Kidney glomerular epithelial cell (primary cell): ENCODE results near the gene ARFGEF2.
"Not testable (repeated sequence)": the region's sequence is repeated elsewhere in the genome, so short reads cannot be mapped to it uniquely, and the experiment has no call there.

Experiments used
- DNase-seq: peaks from one replicate; lab custom pipeline; 2025; lab: John Stamatoyannopoulos, UW

ARFGEF2 gene

GRCh38 chr20:48999890-49000870, 78.7 kb downstream of the ARFGEF2 start:
- DNase-seq, result no peak

DNA sequence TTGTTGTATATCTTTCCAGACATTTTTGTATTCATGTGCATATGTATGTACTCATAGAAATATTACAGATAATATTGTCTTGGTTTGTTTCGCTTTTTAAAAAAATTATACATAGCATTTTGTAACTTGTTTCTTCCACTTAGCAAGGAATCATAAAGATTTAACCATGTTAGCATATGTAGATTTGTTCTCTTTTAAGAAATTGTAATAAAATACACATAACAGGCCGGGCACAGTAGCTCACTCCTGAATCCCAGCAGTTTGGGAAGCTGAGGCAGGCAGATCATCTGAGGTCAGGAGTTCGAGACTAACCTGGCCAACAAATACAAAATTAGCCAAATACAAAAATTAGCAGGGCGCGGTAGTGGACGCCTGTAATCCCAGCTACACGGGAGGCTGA, 80.2 kb downstream of the ARFGEF2 start:
- no peak for DNase-seq

DNA sequence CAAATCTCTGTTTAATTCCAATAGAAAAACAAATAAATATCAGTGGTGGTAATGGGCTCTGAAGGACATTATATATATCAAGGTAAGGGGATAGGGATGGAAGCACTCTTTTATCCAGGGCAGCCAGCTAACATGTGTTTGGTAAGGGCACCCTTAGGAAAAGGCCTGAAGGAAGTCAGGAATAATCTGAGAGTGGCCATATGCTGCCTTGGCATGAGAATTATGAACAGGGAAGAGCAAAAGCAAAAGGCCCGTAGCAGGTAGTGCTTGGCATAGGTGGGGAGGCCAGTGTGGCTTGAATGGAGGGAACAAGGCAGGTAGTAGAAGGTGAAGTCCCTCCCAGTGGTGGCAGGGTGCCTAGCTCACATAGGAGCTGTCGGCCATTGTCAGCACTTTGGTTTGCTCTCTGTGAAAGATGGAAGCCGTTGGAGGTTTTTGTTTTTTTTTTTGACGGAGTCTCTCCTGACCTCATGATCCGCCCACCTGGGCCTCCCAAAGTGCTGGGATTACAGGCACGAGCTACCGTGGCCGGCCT, 85.0 kb downstream of the ARFGEF2 start:
- no peak for DNase-seq

GRCh38 chr20:49009899-49010631, 88.6 kb downstream of the ARFGEF2 start:
- no peak for DNase-seq

- DNase-seq, result no peak
Measured at GRCh38 chr20:49024220-49024619, 102.7 kb downstream of the ARFGEF2 start.

DNA sequence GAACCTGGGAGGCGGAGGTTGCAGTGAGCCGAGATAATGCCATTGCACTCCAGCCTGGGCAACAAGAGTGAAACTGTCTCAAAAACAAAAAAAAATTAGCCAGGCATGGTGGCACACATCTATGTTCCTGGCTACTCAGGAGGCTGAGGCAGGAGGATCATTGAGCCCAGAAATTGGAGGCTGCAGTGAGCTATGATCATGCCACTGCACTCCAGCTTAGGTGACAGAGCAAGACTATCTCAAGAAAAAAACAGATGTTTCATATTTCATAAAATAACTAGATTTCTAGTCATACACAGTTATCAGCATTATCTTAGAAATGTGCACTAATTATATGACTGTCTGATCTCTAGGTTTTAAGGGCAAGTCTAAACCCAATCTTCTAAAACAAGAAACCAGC, 106.7 kb downstream of the ARFGEF2 start:
- not testable (repeated sequence) for DNase-seq

GRCh38 chr20:49028684-49029083, 107.2 kb downstream of the ARFGEF2 start:
- no peak for DNase-seq

GRCh38 chr20:49029203-49029602, 107.7 kb downstream of the ARFGEF2 start:
- DNase-seq, result no peak

- no peak for DNase-seq
Measured at GRCh38 chr20:49030954-49031619, 109.6 kb downstream of the ARFGEF2 start.

DNA sequence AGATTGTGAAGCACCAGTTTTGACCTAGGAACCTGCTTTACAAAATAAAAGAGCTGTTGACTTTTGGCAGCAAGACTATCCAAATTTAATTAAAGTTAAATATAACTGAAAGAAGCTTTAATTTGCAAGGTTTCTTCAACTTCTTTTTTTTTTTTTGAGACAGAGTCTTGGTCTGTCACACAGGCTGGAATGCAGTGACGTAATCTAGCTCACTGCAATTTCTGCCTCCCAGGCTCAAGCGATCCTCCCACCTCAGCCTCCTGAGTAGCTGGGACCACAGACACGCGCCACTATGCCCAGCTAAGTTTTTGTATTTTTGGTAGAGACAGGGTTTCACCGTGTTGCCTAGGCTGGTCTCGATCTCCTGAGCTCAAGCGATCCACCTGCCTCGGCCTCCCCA, 110.9 kb downstream of the ARFGEF2 start:
- no peak for DNase-seq

- no peak for DNase-seq
Measured at GRCh38 chr20:49034070-49034732, 112.7 kb downstream of the ARFGEF2 start.

- DNase-seq, result no peak
Measured at GRCh38 chr20:49037962-49038387, 116.5 kb downstream of the ARFGEF2 start.

DNA sequence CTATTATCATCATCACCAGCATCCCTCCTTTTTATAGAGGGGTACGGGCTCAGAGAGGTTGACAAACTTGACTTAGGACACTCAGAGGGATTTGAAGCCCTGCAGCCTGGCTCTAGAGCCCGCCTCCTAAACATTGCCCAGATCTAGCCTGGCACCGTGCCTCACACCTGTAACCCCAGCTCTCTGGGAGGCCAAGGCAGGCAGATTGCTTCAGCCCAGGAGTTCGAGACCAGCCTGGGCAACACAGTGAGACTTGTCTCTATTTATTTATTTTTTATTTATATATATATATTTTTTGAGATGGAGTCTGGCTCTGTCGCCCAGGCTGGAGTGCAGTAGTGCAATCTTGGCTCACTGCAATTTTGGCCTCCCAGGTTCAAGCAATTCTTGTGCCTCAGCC, 118.3 kb downstream of the ARFGEF2 start:
- no peak for DNase-seq

- no peak for DNase-seq
Measured at GRCh38 chr20:49043000-49043399, 121.5 kb downstream of the ARFGEF2 start.

DNA sequence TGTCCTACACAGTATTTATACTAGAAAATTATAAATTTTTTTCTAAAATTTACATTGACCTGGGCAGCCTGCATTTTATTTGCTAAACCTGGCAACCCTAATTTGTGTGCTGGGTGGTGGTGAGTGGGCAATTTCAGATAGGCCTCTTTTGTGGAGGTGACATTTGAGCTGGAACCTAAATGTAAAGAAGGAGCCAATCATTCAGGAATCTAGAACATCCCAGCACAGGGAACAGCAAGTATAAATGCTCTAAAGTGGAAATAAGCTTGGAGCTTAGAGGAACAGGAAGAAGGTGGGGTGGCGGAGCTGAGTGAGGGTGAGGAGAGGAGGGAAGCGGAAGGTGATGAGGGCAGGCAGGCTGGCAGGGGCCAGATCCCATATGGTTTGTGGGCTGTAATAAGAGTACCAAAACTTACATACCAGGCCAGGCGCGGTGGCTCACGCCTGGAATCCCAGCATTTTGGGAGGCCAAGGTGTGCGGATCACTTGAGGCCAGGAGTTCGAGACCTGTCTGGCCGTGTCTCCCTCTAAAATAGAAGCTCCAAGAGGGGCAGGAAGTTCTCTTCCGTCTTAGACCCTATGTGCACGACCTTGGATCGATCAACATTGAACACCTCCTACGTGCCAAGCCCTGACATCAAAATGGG, 124.1 kb downstream of the ARFGEF2 start:
- DNase-seq, result no peak

GRCh38 chr20:49046087-49046900, 124.8 kb downstream of the ARFGEF2 start, which contains the start of gene CSE1L:
Gene CSE1L (plus strand): TSS chr20:49046312. CDS start chr20:49058464, 12,152 bp downstream.
- DNase-seq, result peak; percentile 89

GRCh38 chr20:49052334-49052733, 130.8 kb downstream of the ARFGEF2 start:
- no peak for DNase-seq

DNA sequence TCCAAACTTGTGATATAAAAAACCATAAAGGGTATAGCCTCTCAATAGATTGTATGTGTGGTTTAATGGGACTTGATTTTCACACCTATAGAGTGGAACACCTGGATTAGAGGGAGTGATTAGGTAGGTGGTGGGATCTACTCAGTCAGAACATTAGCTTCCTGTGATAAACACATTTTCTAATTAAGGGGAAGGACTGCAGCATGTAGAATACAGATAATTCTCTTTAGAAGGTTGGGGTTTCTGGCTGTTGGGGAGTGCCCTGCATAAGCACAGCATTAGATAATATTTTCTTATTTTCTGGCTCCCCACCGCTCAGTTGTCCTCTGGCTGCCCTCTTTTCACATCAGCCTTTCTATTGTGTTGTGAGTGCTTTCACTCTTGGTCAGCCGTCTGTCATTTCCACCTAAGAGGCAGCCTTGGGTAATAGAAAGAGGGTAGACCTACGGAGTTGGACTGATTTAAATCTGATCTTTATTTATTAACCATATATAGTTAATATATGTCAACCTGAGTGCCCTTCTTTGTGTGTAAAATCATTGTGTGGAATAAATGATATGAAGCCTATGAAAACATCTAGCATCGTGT, 132.6 kb downstream of the ARFGEF2 start:
- no peak for DNase-seq

DNA sequence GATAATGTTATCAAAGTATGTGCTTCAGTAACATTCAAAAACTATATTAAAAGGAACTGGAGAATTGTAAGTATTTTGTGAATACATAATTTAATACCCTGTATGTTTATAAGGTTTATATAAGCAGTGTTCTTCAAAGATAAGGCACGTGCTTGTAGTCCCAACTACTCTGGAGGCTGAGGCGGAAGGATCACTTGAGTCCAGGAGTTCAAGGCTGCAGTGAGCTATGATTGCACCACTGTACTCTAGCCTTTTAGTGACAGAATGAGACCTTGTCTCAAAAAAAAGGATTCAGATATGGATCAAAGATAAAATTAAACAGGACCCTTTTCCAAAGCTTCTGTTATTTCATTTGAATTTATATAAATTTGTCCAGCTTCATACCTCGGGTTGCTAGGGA, 141.8 kb downstream of the ARFGEF2 start:
- no peak for DNase-seq

DNA sequence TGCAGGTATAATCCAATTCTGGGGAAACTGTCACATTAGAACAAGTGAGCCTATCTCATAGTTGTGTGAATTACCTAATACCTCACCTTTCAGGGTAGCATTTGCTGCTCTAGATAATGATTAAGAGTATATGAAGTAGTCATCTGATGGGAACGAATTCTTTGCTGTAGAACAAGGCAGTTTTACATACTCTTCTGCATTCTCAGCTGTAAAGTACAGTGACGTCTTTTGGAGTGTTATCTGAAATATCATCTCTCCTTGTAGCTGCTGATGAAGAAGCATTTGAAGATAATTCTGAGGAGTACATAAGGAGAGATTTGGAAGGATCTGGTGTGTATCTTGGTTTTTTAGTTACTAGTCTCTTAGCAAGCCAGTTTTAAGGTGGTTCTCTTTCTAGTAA, 153.0 kb downstream of the ARFGEF2 start:
- DNase-seq, result no peak
